Skeletal muscle cell (primary cell): ENCODE results near the gene DCAF4.
"Not testable (repeated sequence)": the region's sequence is repeated elsewhere in the genome, so short reads cannot be mapped to it uniquely, and the experiment has no call there.

Experiments
- DNase-seq: peaks from one replicate; pipeline ENCODE4 v3.0.0-alpha.2; 2010; ENCODE audit warnings: low read depth
- H3K4me3 ChIP-seq: 2 replicates; pipeline ENCODE4 v1.5.1; 2011; ENCODE audit warnings: low read depth, mild to moderate bottlenecking, control low read depth, low read length, moderate library complexity

Gene DCAF4

GRCh38 chr14:73003681-73004080, 77.4 kb downstream of the DCAF4 start:
- DNase-seq = no peak
- no peak overlapping the region for H3K4me3 ChIP-seq

GRCh38 chr14:73004641-73005040, 78.4 kb downstream of the DCAF4 start:
- not testable (repeated sequence) for H3K4me3 ChIP-seq, DNase-seq

DNA sequence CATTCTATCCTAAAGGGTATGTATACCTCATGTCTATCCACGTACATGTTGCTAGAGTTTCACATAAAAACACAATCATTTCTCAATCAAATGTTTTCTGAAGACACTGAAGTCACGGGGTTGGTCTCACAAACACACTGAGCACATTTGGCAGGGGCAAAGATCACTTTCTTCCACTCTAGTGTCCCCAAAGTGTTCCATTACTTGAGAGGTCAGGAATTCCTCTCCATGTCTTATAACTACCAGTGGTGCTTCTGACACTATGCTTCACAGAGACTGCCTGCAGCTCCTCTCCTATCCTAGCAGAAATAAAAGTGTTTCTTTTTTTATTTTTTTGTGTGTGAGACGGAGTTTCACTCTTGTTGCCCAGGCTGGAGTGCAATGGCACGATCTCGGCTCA, 81.6 kb downstream of the DCAF4 start:
- no peak for DNase-seq
- H3K4me3 ChIP-seq = no peak overlapping the region

- H3K4me3 ChIP-seq = no peak overlapping the region
- DNase-seq = peak; percentile 53
Measured at GRCh38 chr14:73008501-73008900, 82.2 kb downstream of the DCAF4 start.
